IMR-90 (cell line): ENCODE data around the gene TSHZ3. TPM values are rescaled to one million over a fixed set of nuclear protein-coding genes. Genes with fewer than 3 reads are reported as not detected.

Experiments
- ATAC-seq: fragments of 200-7000 bp; cut with Tn5 transposase; 2 replicates; pipeline ENCODE4 v1.9.1; 2020; ENCODE audit warnings: low read depth, mild to moderate bottlenecking, moderate library complexity
- BruUV-seq: library from RNA; stranded (reverse); fragments of 400-500 nt; replicated peaks from 2 replicates; lab custom pipeline; 2021; lab: Mats Ljungman, UMichigan
- CTCF ChIA-PET: fragments of 300-600 bp; formaldehyde crosslinking; extraction: SDS; loops from one replicate; lab custom pipeline; 2021; ENCODE audit warnings: antibody characterized with exemption; lab: Yijun Ruan, JAX
- POLR2A ChIA-PET: fragments of 300-600 bp; sonication (Branson Sonifier 250); formaldehyde crosslinking; loops from one replicate; lab custom pipeline; 2022; ENCODE audit warnings: antibody characterized with exemption; ENCODE audit not compliant: unreplicated experiment; lab: Charles Lee
- DNase-seq: peaks from one replicate; pipeline ENCODE4 v3.0.0; 2013
- H2AFZ ChIP-seq: replicated peaks from 2 replicates; pipeline ENCODE3; 2013; ENCODE audit warnings: low read length, mild to moderate bottlenecking; ENCODE audit not compliant: poor library complexity
- H2AK5ac ChIP-seq: 2 replicates; pipeline ENCODE4 v1.6.1; 2013; ENCODE audit warnings: low read depth, low read length, inconsistent platforms
- H2AK9ac ChIP-seq: replicated peaks from 2 replicates; pipeline ENCODE3; 2013; ENCODE audit warnings: mild to moderate bottlenecking, low read depth, low read length, moderate library complexity; ENCODE audit not compliant: poor library complexity
- H2BK120ac ChIP-seq: 2 replicates; pipeline ENCODE4 v1.6.1; 2013; ENCODE audit warnings: low read depth, low read length, inconsistent platforms
- H2BK15ac ChIP-seq: 3 replicates; pipeline ENCODE4 v1.6.1; 2013; ENCODE audit warnings: low read depth, low read length, inconsistent platforms
- H2BK20ac ChIP-seq: 2 replicates; pipeline ENCODE4 v1.6.1; 2013; ENCODE audit warnings: low read depth, mild to moderate bottlenecking, inconsistent platforms, low read length, moderate library complexity
- H2BK5ac ChIP-seq: 2 replicates; pipeline ENCODE4 v1.6.1; 2013; ENCODE audit warnings: mild to moderate bottlenecking, low read depth, low read length, inconsistent platforms; ENCODE audit not compliant: poor library complexity, severe bottlenecking
- H3K14ac ChIP-seq: replicated peaks from 2 replicates; pipeline ENCODE4 v1.6.1; 2013; ENCODE audit warnings: low read depth, low read length, inconsistent platforms
- H3K18ac ChIP-seq: 2 replicates; pipeline ENCODE4 v1.6.1; 2013; ENCODE audit warnings: low read depth, low read length, control low read depth
- H3K23ac ChIP-seq: 2 replicates; pipeline ENCODE4 v1.6.1; 2013; ENCODE audit warnings: low read depth, low read length, inconsistent platforms
- H3K27ac ChIP-seq: 2 replicates; pipeline ENCODE4 v1.5.1; 2013; ENCODE audit warnings: mild to moderate bottlenecking, control low read depth, low read length; ENCODE audit not compliant: insufficient read depth
- H3K27me3 ChIP-seq: 2 replicates; pipeline ENCODE4 v1.6.1; 2013; ENCODE audit warnings: low read length; ENCODE audit not compliant: control insufficient read depth, insufficient read depth
- H3K36me3 ChIP-seq: 2 replicates; pipeline ENCODE4 v1.6.1; 2013; ENCODE audit warnings: low read length, mixed read lengths; ENCODE audit not compliant: control insufficient read depth, insufficient read depth
- H3K4ac ChIP-seq: 2 replicates; pipeline ENCODE4 v1.6.1; 2013; ENCODE audit warnings: low read depth, low read length, inconsistent platforms
- H3K4me1 ChIP-seq: 2 replicates; pipeline ENCODE4 v1.6.1; 2013; ENCODE audit warnings: low read length, mixed read lengths; ENCODE audit not compliant: control insufficient read depth, insufficient read depth
- H3K4me2 ChIP-seq: 2 replicates; pipeline ENCODE4 v1.6.1; 2013; ENCODE audit warnings: low read depth, mild to moderate bottlenecking, control low read depth, low read length, moderate library complexity
- H3K4me3 ChIP-seq: 2 replicates; pipeline ENCODE4 v1.5.1; 2013; ENCODE audit warnings: low read depth, mild to moderate bottlenecking, control low read depth, low read length, moderate library complexity; ENCODE audit not compliant: insufficient read depth
- H3K56ac ChIP-seq: 2 replicates; pipeline ENCODE4 v1.6.1; 2013; ENCODE audit warnings: low read length, inconsistent platforms; ENCODE audit not compliant: insufficient read depth; ENCODE audit errors: extremely low read depth
- H3K79me1 ChIP-seq, 2 experiments: 2 replicates each; pipeline ENCODE4 v1.6.1; 2013; ENCODE audit warnings: low read length in 2 of 2, inconsistent platforms in 1 of 2, low read depth in 1 of 2
- H3K9ac ChIP-seq: 2 replicates; pipeline ENCODE4 v1.6.1; 2013; ENCODE audit warnings: low read depth, low read length, control low read depth
- H3K9me1 ChIP-seq: 2 replicates; pipeline ENCODE4 v1.6.1; 2013; ENCODE audit warnings: low read length, inconsistent platforms; ENCODE audit not compliant: insufficient read depth
- H3K9me3 ChIP-seq: 2 replicates; pipeline ENCODE4 v1.6.1; 2013; ENCODE audit warnings: low read length; ENCODE audit not compliant: control insufficient read depth, insufficient read depth
- H4K20me1 ChIP-seq: 2 replicates; pipeline ENCODE4 v1.6.1; 2013; ENCODE audit warnings: low read length, inconsistent platforms; ENCODE audit not compliant: insufficient read depth
- H4K5ac ChIP-seq: 2 replicates; pipeline ENCODE4 v1.6.1; 2013; ENCODE audit warnings: mild to moderate bottlenecking, low read depth, low read length, control low read depth
- H4K8ac ChIP-seq, 2 experiments: 2 replicates each; pipeline ENCODE4 v1.6.1; 2013; ENCODE audit warnings: low read depth in 2 of 2, low read length in 2 of 2, control low read depth in 1 of 2, inconsistent platforms in 1 of 2
- H4K91ac ChIP-seq: 2 replicates; pipeline ENCODE4 v1.6.1; 2013; ENCODE audit warnings: low read depth, low read length, inconsistent platforms; ENCODE audit not compliant: insufficient read depth
- MAZ ChIP-seq: IDR thresholded peaks from 2 replicates; pipeline ENCODE4 v1.6.1; 2012; ENCODE audit warnings: low read depth, mild to moderate bottlenecking, low read length, improper control_type of control experiment, moderate library complexity, borderline replicate concordance
- MXI1 ChIP-seq: IDR thresholded peaks from 2 replicates; pipeline ENCODE4 v1.6.1; 2012; ENCODE audit warnings: low read depth, mild to moderate bottlenecking, low read length, moderate library complexity, borderline replicate concordance
- NFE2L2 ChIP-seq: fragments of 150-350 bp; IDR thresholded peaks from 2 replicates; pipeline ENCODE4 v1.6.1; 2016; ENCODE audit warnings: low read depth, mild to moderate bottlenecking, low read length
- RCOR1 ChIP-seq: IDR thresholded peaks from 2 replicates; pipeline ENCODE4 v1.6.1; 2012; ENCODE audit warnings: mild to moderate bottlenecking, low read length, improper control_type of control experiment; ENCODE audit not compliant: insufficient replicate concordance
- WGBS, 2 experiments: methylation state at CpG; one replicate each; pipeline versions ENCODE4 v1.1.5 to v1.1.7; 2013; ENCODE audit warnings: missing lambda C conversion rate in 2 of 2; ENCODE audit not compliant: insufficient read length in 1 of 2; ENCODE audit errors: extremely low coverage in 2 of 2; 5-methylcytosine and 5-hydroxymethylcytosine counted together
- dilution Hi-C: fragments of 300-500 bp; cut with HindIII; formaldehyde crosslinking; loops from one replicate; pipeline ENCODE4 v1.14.3; 2018; ENCODE audit warnings: low sequenced_read_pairs; ENCODE audit not compliant: unreplicated experiment
- in situ Hi-C: fragments of 300-500 bp; cut with MboI; formaldehyde crosslinking; loops from 3 replicates; pipeline ENCODE4 v1.14.3; 2019; ENCODE audit warnings: low sequenced_read_pairs, inconsistent platforms, mixed read lengths
- intact Hi-C: fragments of 100-400 bp; cut with micrococcal nuclease; formaldehyde crosslinking; loops from 2 replicates; pipeline ENCODE4 v1.10.0; 2022
- polyA plus RNA-seq, 3 experiments: library from polyadenylated mRNA; depleted of rRNA; stranded (reverse); fragments of >200 nt; gene quantifications; 2 replicates each; pipeline ENCODE4 v1.2.3, GENCODE V29; 2012; ENCODE audit warnings: low replicate concordance in 1 of 3
- total RNA-seq: library from RNA; depleted of rRNA; stranded (reverse); fragments of >200 nt; gene quantifications from 2 replicates; pipeline ENCODE4 v1.2.3, GENCODE V29; 2012
- TF ChIP-seq, protein P1 (sequence below): fragments of 150-350 bp; IDR thresholded peaks from 2 replicates; pipeline ENCODE4 v1.6.1; 2016; ENCODE audit warnings: low read depth, mild to moderate bottlenecking, low read length, moderate library complexity, borderline replicate concordance

Gene TSHZ3
- total and polyA plus RNA-seq, 2 of the 4 experiments (the other 2 are of a cell fraction), result 8.1 to 13.0 TPM

DNA sequence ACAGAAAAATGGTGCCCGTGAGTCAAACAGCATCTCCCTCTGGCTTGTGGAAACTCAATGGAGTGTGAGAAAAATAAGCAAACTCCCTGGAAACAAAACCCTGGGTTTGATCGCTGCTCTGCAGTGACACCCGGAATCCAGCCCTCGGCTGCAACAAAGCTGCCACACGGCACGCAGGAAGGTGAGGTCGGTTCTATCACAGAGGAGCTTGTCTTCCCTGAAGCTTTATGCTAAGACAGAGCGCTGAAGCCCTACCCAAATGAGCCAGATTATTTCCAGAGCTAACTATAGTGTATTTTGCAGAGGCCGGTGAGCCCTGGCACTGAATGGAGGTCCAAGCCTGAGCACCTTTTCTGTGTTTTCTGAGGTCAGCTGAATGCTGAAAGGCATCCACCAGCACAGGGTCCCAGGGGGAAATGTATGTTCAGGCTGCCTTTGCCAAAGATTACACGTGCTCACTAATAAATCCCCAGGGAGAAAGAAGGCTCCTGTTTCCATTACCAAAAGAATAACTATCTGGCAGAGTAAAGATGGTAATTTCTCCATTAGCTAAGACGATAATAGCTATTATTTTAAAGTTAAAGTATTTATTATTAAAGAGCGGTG is 77.8 kb downstream of the TSHZ3 start:
- H3K9me1 ChIP-seq, result peaks cover 2% of the 10 kb centered on the region; the same call in 1 of the 2 replicates
- H2AK5ac ChIP-seq, result no peak overlapping the region
- no peak overlapping the region for H3K14ac ChIP-seq
- H3K9me3 ChIP-seq, result no peaks in the 10 kb centered on the region
- H4K8ac ChIP-seq, result no peak overlapping the region
- ATAC-seq (no peak), DNase-seq (no peak)
- H3K4me3 ChIP-seq, result no peak overlapping the region
- no peak overlapping the region for H3K23ac ChIP-seq
- H3K27ac ChIP-seq, result no peak overlapping the region
- intact Hi-C loops, result no loop called here
- H2BK120ac ChIP-seq, result no peak overlapping the region
- WGBS, 2 experiments, result 73 to 100% methylated on average over 1 to 5 of the region's 12 CpGs
- in situ Hi-C loops, result no loop called here
- no peak overlapping the region for H3K9ac ChIP-seq
- H3K4me2 ChIP-seq, result no peak overlapping the region
- H2BK15ac ChIP-seq, result no peak overlapping the region
- no peak overlapping the region for H2AFZ ChIP-seq
- peaks cover 2% of the 10 kb centered on the region; the same call in 1 of the 2 replicates for H4K20me1 ChIP-seq
- H4K5ac ChIP-seq, result no peak overlapping the region
- dilution Hi-C loops, result no loop called here
- no peak overlapping the region for H3K56ac ChIP-seq
- no TSS peak for BruUV-seq
- no peak overlapping the region for H2BK20ac ChIP-seq
- no peak overlapping the region for H3K18ac ChIP-seq
- H4K91ac ChIP-seq, result no peak overlapping the region
- POLR2A ChIA-PET, result interaction anchor here (0.5 kb wide), 1 partner anchor 57 kb away, joined by 3 read pairs; no protein-coding TSS in a partner anchor
- no peak overlapping the region for H2BK5ac ChIP-seq
- CTCF ChIA-PET, result no interaction called here
- H3K36me3 ChIP-seq, result peaks cover 18% of the 10 kb centered on the region
- H3K4me1 ChIP-seq, result peaks cover 2% of the 10 kb centered on the region; the same call in 1 of the 2 replicates
- TF ChIP-seq, protein P1, sequence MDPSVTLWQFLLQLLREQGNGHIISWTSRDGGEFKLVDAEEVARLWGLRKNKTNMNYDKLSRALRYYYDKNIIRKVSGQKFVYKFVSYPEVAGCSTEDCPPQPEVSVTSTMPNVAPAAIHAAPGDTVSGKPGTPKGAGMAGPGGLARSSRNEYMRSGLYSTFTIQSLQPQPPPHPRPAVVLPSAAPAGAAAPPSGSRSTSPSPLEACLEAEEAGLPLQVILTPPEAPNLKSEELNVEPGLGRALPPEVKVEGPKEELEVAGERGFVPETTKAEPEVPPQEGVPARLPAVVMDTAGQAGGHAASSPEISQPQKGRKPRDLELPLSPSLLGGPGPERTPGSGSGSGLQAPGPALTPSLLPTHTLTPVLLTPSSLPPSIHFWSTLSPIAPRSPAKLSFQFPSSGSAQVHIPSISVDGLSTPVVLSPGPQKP, result no peak
- TF ChIP-seq MXI1, result no peak
- TF ChIP-seq NFE2L2, result no peak
- no peak for TF ChIP-seq RCOR1
- no peak for TF ChIP-seq MAZ
- no peak overlapping the region for H2AK9ac ChIP-seq
- no peaks in the 10 kb centered on the region for H3K27me3 ChIP-seq
- no peak overlapping the region for H3K4ac ChIP-seq
- H3K79me1 ChIP-seq, result peaks cover 25 to 26% of the 10 kb centered on the region in 2 experiments
